Esophagus muscularis mucosa (tissue), 4 donors: ENCODE results near the gene PSMD14. TPM values are rescaled to one million over a fixed set of nuclear protein-coding genes. Genes with fewer than 3 reads are reported as not detected.

ENCODE experiments used
- DNase-seq: peaks from one replicate; pipeline ENCODE4 v3.0.0-alpha.2; 2017; ENCODE audit errors: extremely low spot score
- H3K27ac ChIP-seq, 4 donors: fragments of 200-600 bp; sonication (generic); replicated peaks in 1 of 4; 1 replicate in 3 of 4; 2 replicates in 1 of 4; pipeline ENCODE4 v1.5.1; 2016 to 2019; ENCODE audit warnings: mild to moderate bottlenecking in 1 of 4
- H3K27me3 ChIP-seq, 4 donors: fragments of 200-600 bp; sonication (generic); one replicate each; pipeline versions ENCODE4 v1.5.1 to v1.6.0; 2016 to 2019
- H3K36me3 ChIP-seq, 4 donors: fragments of 200-600 bp; sonication (generic); one replicate each; pipeline ENCODE4 v1.5.1; 2016 to 2019
- H3K4me1 ChIP-seq, 4 donors: fragments of 200-600 bp; sonication (generic); one replicate each; pipeline ENCODE4 v1.5.1; 2016 to 2019
- H3K4me3 ChIP-seq, 4 donors: fragments of 200-600 bp; sonication (generic); 1 replicate in 2 of 4; 2 replicates in 2 of 4; pipeline ENCODE4 v1.5.1; 2016 to 2019; ENCODE audit warnings: mild to moderate bottlenecking in 4 of 4, moderate library complexity in 1 of 4
- H3K9me3 ChIP-seq, 4 donors: fragments of 200-600 bp; sonication (generic); 1 replicate in 3 of 4; 2 replicates in 1 of 4; pipeline ENCODE4 v1.5.1; 2016 to 2019
- EP300 ChIP-seq: sonication (generic); formaldehyde crosslinking; IDR thresholded peaks from one replicate; pipeline ENCODE4 v1.6.1; 2017; ENCODE audit warnings: antibody characterized with exemption
- POLR2A ChIP-seq: fragments of 450-650 bp; IDR thresholded peaks from one replicate; pipeline ENCODE4 v1.6.1; 2017; ENCODE audit warnings: antibody characterized with exemption, moderate library complexity, mild to moderate bottlenecking, low read depth
- POLR2AphosphoS5 ChIP-seq, 2 donors: sonication (generic); formaldehyde crosslinking; IDR thresholded peaks; one replicate each; pipeline ENCODE4 v1.6.1; 2017; ENCODE audit warnings: antibody characterized with exemption in 2 of 2
- WGBS: methylation state at CpG from one replicate; pipeline ENCODE4 v1.1.5; 2018; 5-methylcytosine and 5-hydroxymethylcytosine counted together
- intact Hi-C: fragments of 100-400 bp; cut with DNase I; formaldehyde crosslinking; loops from one replicate; pipeline ENCODE4 v1.15.1; 2023
- total RNA-seq, 4 donors: library from RNA; depleted of rRNA; stranded (reverse); fragments of >200 nt; gene quantifications; one replicate each; pipeline versions ENCODE4 v1.1.0 to v1.2.1, GENCODE V29; 2016
- TF ChIP-seq, protein P1 (sequence below), 3 experiments: fragments of 200-600 bp in 2 of 3; fragments of 450-650 bp in 1 of 3; sonication (generic) in 2 of 3; IDR thresholded peaks; one replicate each; pipeline ENCODE4 v1.5.1; 2017 to 2019; ENCODE audit warnings: antibody characterized with exemption in 3 of 3, mild to moderate bottlenecking in 2 of 3, moderate library complexity in 1 of 3

Gene PSMD14
- total RNA-seq, 4 donors from 2014 or later, result 26.1 to 46.2 (median 35.7) TPM

- DNase-seq, result no peak
- Histone ChIP-seq H3K27me3 (peaks cover 12 to 94% (median 76%) of the 10 kb centered on the region in 4 donors), H3K27ac (no peak overlapping the region), H3K4me1 (peaks cover 13 to 33% (median 29%) of the 10 kb centered on the region in 4 donors), H3K4me3 (no peak overlapping the region), H3K9me3 (no peaks in the 10 kb centered on the region), H3K36me3 (no peaks in the 10 kb centered on the region)
- TF ChIP-seq EP300, result no peak
- TF ChIP-seq, protein P1, sequence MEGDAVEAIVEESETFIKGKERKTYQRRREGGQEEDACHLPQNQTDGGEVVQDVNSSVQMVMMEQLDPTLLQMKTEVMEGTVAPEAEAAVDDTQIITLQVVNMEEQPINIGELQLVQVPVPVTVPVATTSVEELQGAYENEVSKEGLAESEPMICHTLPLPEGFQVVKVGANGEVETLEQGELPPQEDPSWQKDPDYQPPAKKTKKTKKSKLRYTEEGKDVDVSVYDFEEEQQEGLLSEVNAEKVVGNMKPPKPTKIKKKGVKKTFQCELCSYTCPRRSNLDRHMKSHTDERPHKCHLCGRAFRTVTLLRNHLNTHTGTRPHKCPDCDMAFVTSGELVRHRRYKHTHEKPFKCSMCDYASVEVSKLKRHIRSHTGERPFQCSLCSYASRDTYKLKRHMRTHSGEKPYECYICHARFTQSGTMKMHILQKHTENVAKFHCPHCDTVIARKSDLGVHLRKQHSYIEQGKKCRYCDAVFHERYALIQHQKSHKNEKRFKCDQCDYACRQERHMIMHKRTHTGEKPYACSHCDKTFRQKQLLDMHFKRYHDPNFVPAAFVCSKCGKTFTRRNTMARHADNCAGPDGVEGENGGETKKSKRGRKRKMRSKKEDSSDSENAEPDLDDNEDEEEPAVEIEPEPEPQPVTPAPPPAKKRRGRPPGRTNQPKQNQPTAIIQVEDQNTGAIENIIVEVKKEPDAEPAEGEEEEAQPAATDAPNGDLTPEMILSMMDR (IDR thresholded peaks at IDR 0.05), result no peak
- TF ChIP-seq POLR2A, result no peak
- no peak for TF ChIP-seq POLR2AphosphoS5 (IDR thresholded peaks at IDR 0.05)
- intact Hi-C loops, result no loop called here
- WGBS, result 32% methylated on average over 17 of the region's 17 CpGs
Observed at GRCh38 chr2:161425728-161426454, 117.7 kb downstream of the PSMD14 start.

- peak overlapping the region; percentile 2 to 40 (median 28) for H3K4me3 ChIP-seq
- no peak overlapping the region for H3K27ac ChIP-seq
- peaks cover 12 to 88% (median 74%) of the 10 kb centered on the region in 4 donors for H3K27me3 ChIP-seq
- intact Hi-C loops, result no loop called here
- no peak for DNase-seq
- WGBS, result 19% methylated on average over 13 of the region's 13 CpGs
- no peaks in the 10 kb centered on the region for H3K36me3 ChIP-seq
- TF ChIP-seq, protein P1 (IDR thresholded peaks at IDR 0.05), result peak in 1 of 3 experiments; percentile 23
- TF ChIP-seq EP300 (no peak), POLR2A (no peak)
- peaks cover 13 to 33% (median 29%) of the 10 kb centered on the region in 4 donors for H3K4me1 ChIP-seq
- H3K9me3 ChIP-seq, result no peaks in the 10 kb centered on the region
Observed at GRCh38 chr2:161426455-161426921, 118.3 kb downstream of the PSMD14 start.

GRCh38 chr2:161426922-161427663 lies 118.9 kb downstream of the PSMD14 start:
- Histone ChIP-seq H3K27me3 (peaks cover 12 to 82% (median 68%) of the 10 kb centered on the region in 4 donors), H3K4me1 (peaks cover 13 to 33% (median 29%) of the 10 kb centered on the region in 4 donors), H3K27ac (no peak overlapping the region), H3K9me3 (no peaks in the 10 kb centered on the region), H3K36me3 (no peaks in the 10 kb centered on the region), H3K4me3 (peak overlapping the region; percentile 2 to 40 (median 28))
- TF ChIP-seq EP300 (no peak), POLR2A (no peak), POLR2AphosphoS5 (IDR thresholded peaks at IDR 0.05) (no peak)
- TF ChIP-seq, protein P1 (IDR thresholded peaks at IDR 0.05), result no peak
- intact Hi-C loops, result no loop called here
- WGBS, result 17% methylated on average over 24 of the region's 54 CpGs
- no peak for DNase-seq

DNA sequence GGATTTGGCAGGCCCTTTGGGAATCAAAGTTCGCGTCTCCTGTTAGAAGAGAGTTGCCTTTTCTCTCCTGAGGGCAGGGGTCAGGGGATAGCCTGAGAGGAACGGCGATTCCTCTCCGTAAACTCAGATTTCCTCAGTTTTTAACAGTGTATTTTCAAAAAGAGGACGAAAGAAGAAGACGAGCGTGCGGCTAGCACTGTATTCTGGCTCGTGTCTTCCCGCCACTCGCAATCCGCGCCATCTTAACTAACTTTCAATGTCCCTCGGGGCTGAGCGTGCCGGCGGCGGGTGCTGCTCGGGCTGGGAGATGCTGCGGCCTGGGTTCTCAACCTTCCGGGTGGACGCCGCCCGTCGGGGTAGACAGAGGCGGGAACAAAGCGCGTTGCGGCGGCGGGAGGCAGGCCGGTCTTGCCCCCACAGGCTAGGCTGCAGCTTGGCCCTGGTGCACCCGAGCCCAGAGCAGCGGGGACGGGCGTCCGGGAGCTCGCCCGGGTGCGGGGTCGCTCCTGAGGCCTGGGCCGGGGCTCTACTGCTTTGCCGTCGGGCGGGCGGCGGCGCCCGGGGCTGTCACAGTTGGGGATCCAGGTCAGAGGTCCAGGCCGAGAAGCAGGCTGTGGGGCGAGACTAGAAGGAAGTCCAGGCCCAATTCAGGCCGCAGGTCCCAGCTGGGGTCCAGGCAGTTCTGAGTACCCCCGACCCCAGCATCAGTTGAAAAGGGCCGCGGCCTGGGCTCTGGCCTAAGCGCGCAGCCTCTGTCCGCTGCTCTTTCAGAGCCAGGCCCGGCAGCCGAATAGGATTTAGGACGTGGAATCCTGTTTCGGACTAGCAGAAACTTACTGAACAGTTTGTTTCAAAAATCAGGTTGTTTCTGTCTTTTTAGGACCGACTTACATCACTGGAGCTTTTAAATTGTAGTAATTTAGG lies 119.7 kb downstream of the PSMD14 start:
- Histone ChIP-seq H3K4me1 (peaks cover 13 to 33% (median 29%) of the 10 kb centered on the region in 4 donors), H3K36me3 (no peaks in the 10 kb centered on the region), H3K27ac (no peak overlapping the region), H3K27me3 (peaks cover 12 to 74% (median 60%) of the 10 kb centered on the region in 4 donors), H3K4me3 (peak overlapping the region; percentile 2 to 40 (median 28)), H3K9me3 (no peaks in the 10 kb centered on the region)
- 40% methylated on average over 44 of the region's 64 CpGs for WGBS
- DNase-seq, result no peak
- intact Hi-C loops, result no loop called here
- no peak for TF ChIP-seq POLR2A
- no peak for TF ChIP-seq POLR2AphosphoS5 (IDR thresholded peaks at IDR 0.05)
- TF ChIP-seq, protein P1 (IDR thresholded peaks at IDR 0.05), result no peak
- TF ChIP-seq EP300, result no peak
